Stimulated activated CD4-positive, alpha-beta T cell treated with anti-CD3 and anti-CD28 coated beads, TNF-alpha, amount 100 ng/mL, for 4 hours (primary cell): Measurements from ENCODE around the gene CNIH4.
"Not testable (repeated sequence)": the region's sequence is repeated elsewhere in the genome, so short reads cannot be mapped to it uniquely, and the experiment has no call there.

Source experiments
- DNase-seq, 3 experiments: peaks; one replicate each; pipeline ENCODE4 v3.0.0-alpha.2; 2020; ENCODE audit warnings: low read depth in 3 of 3

CNIH4 gene

GRCh38 chr1:224348137-224348536 is 8.5 kb upstream of the CNIH4 start:
- no peak for DNase-seq

- DNase-seq: not testable (repeated sequence)
Measured at GRCh38 chr1:224349716-224350115, 7.0 kb upstream of the CNIH4 start.

GRCh38 chr1:224352436-224353085 is 4.1 kb upstream of the CNIH4 start:
- DNase-seq: not testable (repeated sequence)

- no peak for DNase-seq
Measured at GRCh38 chr1:224353975-224354925, 2.4 kb upstream of the CNIH4 start.

GRCh38 chr1:224357626-224358124 is 996 bp downstream of the CNIH4 start:
- DNase-seq: no peak

- no peak for DNase-seq
Measured at GRCh38 chr1:224358237-224358636, 1.6 kb downstream of the CNIH4 start.

- no peak for DNase-seq
Measured at GRCh38 chr1:224359207-224359606, 2.5 kb downstream of the CNIH4 start.

- DNase-seq: no peak
Measured at GRCh38 chr1:224368409-224368808, 11.7 kb downstream of the CNIH4 start.

GRCh38 chr1:224373008-224373590 is 16.4 kb downstream of the CNIH4 start:
- no peak for DNase-seq

- DNase-seq: no peak
Measured at GRCh38 chr1:224375059-224375458, 18.4 kb downstream of the CNIH4 start.

GRCh38 chr1:224377676-224378006 is 21.0 kb downstream of the CNIH4 start:
- no peak for DNase-seq

GRCh38 chr1:224378855-224379631 is 22.4 kb downstream of the CNIH4 start:
- no peak for DNase-seq

- peak in 2 of 3 experiments; percentile 7 to 22 for DNase-seq
Measured at GRCh38 chr1:224380003-224380402, 23.3 kb downstream of the CNIH4 start.

GRCh38 chr1:224381880-224382548 is 25.3 kb downstream of the CNIH4 start:
- no peak for DNase-seq

- no peak for DNase-seq
Measured at GRCh38 chr1:224383218-224383617, 26.5 kb downstream of the CNIH4 start.

GRCh38 chr1:224387302-224387912 is 30.7 kb downstream of the CNIH4 start:
- no peak for DNase-seq

- no peak for DNase-seq
Measured at GRCh38 chr1:224387943-224388342, 31.3 kb downstream of the CNIH4 start.

GRCh38 chr1:224390517-224390916 is 33.8 kb downstream of the CNIH4 start:
- DNase-seq: no peak

GRCh38 chr1:224392411-224393249 is 36.0 kb downstream of the CNIH4 start:
- no peak for DNase-seq

- no peak for DNase-seq
Measured at GRCh38 chr1:224393294-224393693, 36.6 kb downstream of the CNIH4 start.
